Activated CD8-positive, alpha-beta memory T cell treated with anti-CD3 and anti-CD28 coated beads for 48 hours (primary cell): ENCODE data around the gene AAK1.

Source experiments
- DNase-seq, 3 experiments: peaks; one replicate each; pipeline ENCODE4 v3.0.0-alpha.2; 2020; ENCODE audit warnings: low read depth in 2 of 3, low spot score in 2 of 3

AAK1 gene

GRCh38 chr2:69499242-69499641 lies 144.3 kb downstream of the AAK1 start:
- no peak for DNase-seq

- no peak for DNase-seq
Observed at GRCh38 chr2:69495861-69496260, 147.7 kb downstream of the AAK1 start.

GRCh38 chr2:69495008-69495407 lies 148.5 kb downstream of the AAK1 start:
- DNase-seq, result no peak

GRCh38 chr2:69494126-69494525 lies 149.4 kb downstream of the AAK1 start:
- no peak for DNase-seq

GRCh38 chr2:69493268-69493667 lies 150.3 kb downstream of the AAK1 start:
- no peak for DNase-seq

GRCh38 chr2:69491864-69492263 lies 151.7 kb downstream of the AAK1 start:
- DNase-seq, result no peak

- DNase-seq, result no peak
Observed at GRCh38 chr2:69490486-69490885, 153.1 kb downstream of the AAK1 start.

- no peak for DNase-seq
Observed at GRCh38 chr2:69489793-69490192, 153.7 kb downstream of the AAK1 start.

- DNase-seq, result no peak
Observed at GRCh38 chr2:69483696-69484095, 159.8 kb downstream of the AAK1 start.

GRCh38 chr2:69483024-69483423 lies 160.5 kb downstream of the AAK1 start:
- DNase-seq, result no peak

- DNase-seq, result no peak
Observed at GRCh38 chr2:69482471-69482870, 161.1 kb downstream of the AAK1 start.

- no peak for DNase-seq
Observed at GRCh38 chr2:69481421-69481820, 162.1 kb downstream of the AAK1 start.

- no peak for DNase-seq
Observed at GRCh38 chr2:69477627-69478026, 165.9 kb downstream of the AAK1 start.

GRCh38 chr2:69474688-69475087 lies 168.9 kb downstream of the AAK1 start:
- no peak for DNase-seq

- DNase-seq, result no peak
Observed at GRCh38 chr2:69471793-69472192, 171.7 kb downstream of the AAK1 start.

GRCh38 chr2:69470911-69471310 lies 172.6 kb downstream of the AAK1 start:
- DNase-seq, result no peak

GRCh38 chr2:69469784-69470183 lies 173.8 kb downstream of the AAK1 start:
- no peak for DNase-seq

GRCh38 chr2:69469375-69469774 lies 174.2 kb downstream of the AAK1 start:
- no peak for DNase-seq

GRCh38 chr2:69466728-69467127 lies 176.8 kb downstream of the AAK1 start:
- DNase-seq, result no peak

- no peak for DNase-seq
Observed at GRCh38 chr2:69465513-69466456, 177.8 kb downstream of the AAK1 start.

GRCh38 chr2:69464575-69464974 lies 179.0 kb downstream of the AAK1 start:
- no peak for DNase-seq

GRCh38 chr2:69462780-69463179 lies 180.8 kb downstream of the AAK1 start:
- DNase-seq, result no peak

GRCh38 chr2:69461404-69461803 lies 182.1 kb downstream of the AAK1 start:
- DNase-seq, result no peak
